ENCODE results near the gene PRKAB1. TPM values are rescaled to one million over a fixed set of nuclear protein-coding genes. Genes with fewer than 3 reads are reported as not detected.

Gene PRKAB1
- total RNA-seq, 4 donors from 2014 or later: 23.3 to 137 (median 37.2) TPM

GRCh38 chr12:119728444-119728745, 60.5 kb downstream of the PRKAB1 start:
- H3K4me1 ChIP-seq: peaks cover 0 to 20% (median 2%) of the 10 kb centered on the region in 3 donors
- peak overlapping the region in 3 of 4 donors; percentile 25 to 71 (median 62) for H3K27ac ChIP-seq
- no peaks in the 10 kb centered on the region for H3K27me3 ChIP-seq
- H3K9me3 ChIP-seq: no peaks in the 10 kb centered on the region
- no peaks in the 10 kb centered on the region for H3K36me3 ChIP-seq
- 36 to 44% methylated on average over 6 of the region's 6 CpGs for WGBS, 2 donors (ENCODE audit: low coverage in 1 of 2)
- H3K4me3 ChIP-seq: no peak overlapping the region
- TF ChIP-seq POLR2AphosphoS5 (IDR thresholded peaks at IDR 0.05) (peak; percentile 50), POLR2A (IDR thresholded peaks at IDR 0.05) (no peak), EP300 (IDR thresholded peaks at IDR 0.05) (no peak)
- TF ChIP-seq, protein P1, sequence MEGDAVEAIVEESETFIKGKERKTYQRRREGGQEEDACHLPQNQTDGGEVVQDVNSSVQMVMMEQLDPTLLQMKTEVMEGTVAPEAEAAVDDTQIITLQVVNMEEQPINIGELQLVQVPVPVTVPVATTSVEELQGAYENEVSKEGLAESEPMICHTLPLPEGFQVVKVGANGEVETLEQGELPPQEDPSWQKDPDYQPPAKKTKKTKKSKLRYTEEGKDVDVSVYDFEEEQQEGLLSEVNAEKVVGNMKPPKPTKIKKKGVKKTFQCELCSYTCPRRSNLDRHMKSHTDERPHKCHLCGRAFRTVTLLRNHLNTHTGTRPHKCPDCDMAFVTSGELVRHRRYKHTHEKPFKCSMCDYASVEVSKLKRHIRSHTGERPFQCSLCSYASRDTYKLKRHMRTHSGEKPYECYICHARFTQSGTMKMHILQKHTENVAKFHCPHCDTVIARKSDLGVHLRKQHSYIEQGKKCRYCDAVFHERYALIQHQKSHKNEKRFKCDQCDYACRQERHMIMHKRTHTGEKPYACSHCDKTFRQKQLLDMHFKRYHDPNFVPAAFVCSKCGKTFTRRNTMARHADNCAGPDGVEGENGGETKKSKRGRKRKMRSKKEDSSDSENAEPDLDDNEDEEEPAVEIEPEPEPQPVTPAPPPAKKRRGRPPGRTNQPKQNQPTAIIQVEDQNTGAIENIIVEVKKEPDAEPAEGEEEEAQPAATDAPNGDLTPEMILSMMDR (IDR thresholded peaks at IDR 0.05): no peak
- ATAC-seq: peak; percentile 74

DNA sequence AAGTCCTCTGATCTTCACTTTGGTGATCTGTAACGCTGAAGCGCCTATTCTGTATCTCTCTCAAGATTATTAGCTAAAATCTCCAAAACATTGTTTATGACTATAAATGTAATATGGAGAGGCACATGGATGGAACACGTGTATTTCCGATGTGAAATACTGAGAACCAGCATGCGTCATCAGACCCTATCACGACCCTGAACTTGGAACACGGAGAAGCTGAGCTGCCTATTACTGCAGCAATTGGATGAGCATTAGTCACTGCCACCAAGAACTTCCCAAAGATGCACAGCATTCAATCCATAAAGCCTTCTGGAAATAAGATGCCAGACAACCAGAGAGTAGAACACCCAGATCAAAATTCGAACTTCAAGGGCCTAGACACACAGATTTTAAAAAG, 61.9 kb downstream of the PRKAB1 start:
- 95 to 96% methylated on average over 3 to 8 of the region's 8 CpGs for WGBS, 2 donors (ENCODE audit: low coverage in 1 of 2)
- peaks cover 0 to 20% (median 2%) of the 10 kb centered on the region in 3 donors for H3K4me1 ChIP-seq
- no peak overlapping the region for H3K4me3 ChIP-seq
- ATAC-seq: no peak
- H3K36me3 ChIP-seq: no peaks in the 10 kb centered on the region
- H3K9me3 ChIP-seq: no peaks in the 10 kb centered on the region
- H3K27ac ChIP-seq: no peak overlapping the region
- TF ChIP-seq EP300 (IDR thresholded peaks at IDR 0.05) (no peak), POLR2A (IDR thresholded peaks at IDR 0.05) (no peak), POLR2AphosphoS5 (IDR thresholded peaks at IDR 0.05) (no peak)
- TF ChIP-seq, protein P1 (IDR thresholded peaks at IDR 0.05): no peak
- peaks cover 2% of the 10 kb centered on the region for H3K27me3 ChIP-seq

- WGBS, 2 donors (ENCODE audit: low coverage in 1 of 2): 88 to 89% methylated on average over 5 to 10 of the region's 13 CpGs
- TF ChIP-seq EP300 (IDR thresholded peaks at IDR 0.05) (no peak), POLR2AphosphoS5 (IDR thresholded peaks at IDR 0.05) (no peak), POLR2A (IDR thresholded peaks at IDR 0.05) (no peak)
- TF ChIP-seq, protein P1 (IDR thresholded peaks at IDR 0.05): no peak
- no peaks in the 10 kb centered on the region for H3K36me3 ChIP-seq
- H3K4me3 ChIP-seq: no peak overlapping the region
- H3K4me1 ChIP-seq: peaks cover 0 to 20% (median 2%) of the 10 kb centered on the region in 3 donors
- peaks cover 4% of the 10 kb centered on the region for H3K27me3 ChIP-seq
- H3K9me3 ChIP-seq: no peaks in the 10 kb centered on the region
- no peak for ATAC-seq
- H3K27ac ChIP-seq: no peak overlapping the region
These were observed 62.4 kb downstream of the PRKAB1 start for GRCh38 chr12:119730381-119730780.

Small RNAs within 50 kb of the gene (small RNA-seq; reads per million reads assigned to genes)
- 0 reads per million in 4 donors for gene RN7SKP197

Other genes starting within 250 kb of the PRKAB1 start
- gene TMEM233, start 74.4 kb upstream of the PRKAB1 start, total RNA-seq: under 1 TPM in 2 of 4 donors, not detected in 2; 0.31 to 0.57 TPM
- gene CIT, start 209.2 kb downstream of the PRKAB1 start, total RNA-seq: 1 to 10 TPM; 3.8 to 9.7 (median 6.6) TPM

All from gastroesophageal sphincter (tissue), 4 donors.